Measurements from ENCODE around the gene JCHAIN. TPM values are rescaled to one million over a fixed set of nuclear protein-coding genes. Genes with fewer than 3 reads are reported as not detected.
"Not testable (repeated sequence)": the region's sequence is repeated elsewhere in the genome, so short reads cannot be mapped to it uniquely, and the experiment has no call there.

The JCHAIN gene
- total RNA-seq, 2 experiments from 2014 or later = not detected

DNA sequence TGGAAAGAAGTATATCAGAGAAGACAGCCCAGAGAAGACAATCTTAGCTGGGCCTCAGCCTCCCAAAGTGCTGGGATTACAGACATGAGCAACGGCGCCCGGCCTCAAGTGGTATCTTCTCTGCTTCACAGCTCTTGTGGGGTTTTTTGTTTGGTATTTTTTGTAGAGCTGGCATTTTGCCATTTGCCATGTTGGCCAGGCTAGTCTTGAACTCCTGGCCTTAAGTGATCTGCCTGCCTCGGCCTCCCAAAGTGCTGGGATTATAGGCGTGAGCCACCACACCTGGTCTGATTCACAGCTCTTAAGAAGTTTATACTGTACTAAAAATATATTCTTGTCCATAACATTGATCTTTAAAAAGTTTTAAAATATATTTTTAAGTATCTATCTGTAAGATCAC lies 34.4 kb upstream of the JCHAIN start:
- CTCF ChIA-PET = interaction anchor here (1.3 kb wide), 1 partner anchor 11 kb away, joined by 4 read pairs; no protein-coding TSS in a partner anchor
- POLR2A ChIA-PET = interaction anchor here (1.0 kb wide), 1 partner anchor 12 kb away, joined by 4 read pairs; the partner anchor contains the start of gene UTP3

DNA sequence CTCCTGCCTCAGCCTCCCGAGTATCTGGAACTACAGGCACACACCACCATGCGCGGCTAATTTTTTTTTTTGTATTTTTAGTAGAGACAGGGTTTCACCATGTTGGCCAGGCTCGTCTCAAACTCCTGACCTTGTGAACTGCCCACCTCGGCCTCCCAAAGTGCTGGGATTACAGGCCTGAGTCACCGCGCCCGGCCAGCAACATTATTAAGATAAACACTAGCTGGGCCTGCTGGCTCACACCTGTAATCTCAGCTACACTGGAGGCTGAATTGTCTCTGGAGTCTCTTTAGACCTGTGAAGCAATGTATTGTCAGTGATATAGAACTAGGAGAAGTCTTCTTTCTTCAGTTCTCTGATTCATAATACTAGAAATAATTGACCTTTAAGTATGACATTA lies 32.1 kb upstream of the JCHAIN start:
- POLR2A ChIA-PET, CTCF ChIA-PET: not testable (repeated sequence)

DNA sequence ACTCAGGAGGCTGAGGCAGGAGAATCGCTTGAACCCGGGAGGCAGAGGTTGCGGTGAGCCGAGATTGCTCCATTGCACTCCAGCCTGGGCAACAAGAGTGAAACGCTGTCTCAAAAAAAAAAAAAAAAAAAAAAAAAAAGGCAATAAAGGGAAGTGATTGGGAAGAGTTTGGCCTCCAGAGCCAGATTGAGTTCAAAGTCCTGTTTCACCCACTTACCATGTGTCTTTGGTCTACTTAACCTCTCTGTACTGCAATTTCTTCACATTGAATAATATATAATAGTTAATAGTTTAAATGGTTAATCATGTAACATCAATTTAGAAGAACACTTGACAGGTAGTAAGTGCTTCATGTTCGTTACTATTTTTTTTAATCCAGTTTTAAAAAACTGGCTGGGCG lies 28.3 kb upstream of the JCHAIN start:
- CTCF ChIA-PET = interaction anchor here (0.6 kb wide), 3 partner anchors 12 to 1603 kb away, joined by 3 to 5 read pairs (median 3); no protein-coding TSS in a partner anchor

DNA sequence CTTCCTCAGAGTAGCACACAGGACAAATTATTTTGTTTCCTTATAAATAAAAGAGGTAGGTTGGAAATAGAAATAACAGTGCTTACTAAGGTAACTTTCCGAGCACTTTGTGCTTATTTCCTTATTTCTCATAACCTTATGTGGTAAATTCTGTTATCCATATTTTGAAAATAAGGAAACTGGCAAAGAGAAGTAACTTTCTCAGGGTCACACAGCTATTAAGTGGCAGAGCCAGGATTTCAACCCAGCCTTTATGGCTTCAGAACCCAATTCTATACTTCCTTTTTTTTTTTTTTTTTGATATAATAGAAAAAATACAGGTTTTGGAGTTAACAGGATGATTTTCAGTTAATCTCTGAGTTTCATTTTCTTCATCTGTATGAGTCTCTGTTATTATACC lies 25.4 kb upstream of the JCHAIN start:
- ChIA-PET CTCF (no interaction called here), POLR2A (no interaction called here)

More for the DNA sequence above, 28.3 kb upstream of the JCHAIN start:
- POLR2A ChIA-PET = interaction anchor here (0.6 kb wide), 1 partner anchor 51 kb away, joined by 8 read pairs; no protein-coding TSS in a partner anchor

DNA sequence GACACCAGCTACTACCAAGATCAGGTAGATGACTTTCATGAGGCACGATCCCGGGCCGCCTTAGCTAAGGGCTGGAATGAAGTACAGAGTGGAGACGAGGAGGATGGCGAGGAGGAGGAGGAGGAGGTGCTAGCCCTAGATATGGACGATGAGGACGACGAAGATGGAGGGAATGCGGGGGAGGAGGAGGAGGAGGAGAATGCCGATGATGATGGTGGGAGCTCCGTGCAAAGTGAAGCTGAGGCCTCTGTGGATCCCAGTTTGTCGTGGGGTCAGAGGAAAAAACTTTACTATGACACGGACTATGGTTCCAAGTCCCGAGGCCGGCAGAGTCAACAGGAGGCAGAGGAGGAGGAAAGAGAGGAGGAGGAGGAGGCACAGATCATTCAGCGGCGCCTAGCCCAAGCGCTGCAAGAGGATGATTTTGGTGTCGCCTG lies 22.5 kb upstream of the JCHAIN start:
- CTCF ChIA-PET = interaction anchor here (1.0 to 3.6 kb wide), 5 partner anchors 12 to 150 kb away, joined by 3 to 25 read pairs (median 4); partner anchors contain the start of gene RUFY3
- POLR2A ChIA-PET = interaction anchor here (0.5 to 4.2 kb wide), 5 partner anchors 13 to 150 kb away, joined by 4 to 27 read pairs (median 4); no protein-coding TSS in a partner anchor

DNA sequence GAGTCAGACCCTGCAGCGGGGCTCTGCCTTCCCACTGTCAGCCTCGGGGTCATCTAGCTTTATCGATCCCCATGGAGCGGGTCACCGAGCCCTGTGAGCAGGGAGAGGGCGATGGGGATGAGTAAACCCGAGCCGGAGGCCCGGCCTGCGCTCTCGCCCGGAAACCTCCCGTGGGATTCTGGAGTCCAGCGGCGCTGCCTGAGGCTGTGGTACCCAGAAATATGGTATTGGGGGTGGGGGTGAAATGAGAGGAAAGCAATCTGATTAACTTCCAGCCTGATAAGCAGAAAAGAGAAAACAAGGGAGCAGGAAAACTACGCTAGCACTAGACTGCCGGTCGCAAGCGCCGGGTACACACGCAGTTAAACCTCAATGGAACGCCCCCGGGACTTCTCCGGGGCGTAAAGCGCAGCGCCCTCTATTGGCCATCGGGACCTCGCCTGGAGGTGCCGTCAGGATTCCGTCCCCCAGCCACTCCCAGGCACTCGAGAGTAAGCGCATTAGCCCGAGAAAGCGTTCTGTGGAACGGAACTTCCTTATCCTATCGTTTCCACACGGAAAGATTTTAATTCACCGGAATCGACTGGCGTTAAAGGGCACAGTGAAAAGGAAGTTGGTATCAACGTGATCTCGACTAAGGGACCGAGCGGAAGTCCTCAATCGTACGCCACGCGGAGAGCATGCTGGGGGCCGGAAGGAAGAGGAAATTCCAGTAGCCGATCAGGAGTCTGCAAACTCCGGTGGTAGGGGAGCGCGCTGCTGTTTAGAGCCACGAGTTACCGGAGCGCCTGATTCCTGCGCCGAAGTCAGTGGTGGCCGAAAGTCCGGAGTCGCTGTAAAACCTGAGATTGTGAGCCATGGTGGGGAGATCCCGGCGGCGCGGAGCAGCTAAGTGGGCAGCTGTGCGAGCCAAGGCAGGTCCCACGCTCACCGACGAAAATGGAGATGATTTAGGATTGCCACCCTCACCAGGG lies 21.8 kb upstream of the JCHAIN start, which contains the start of gene UTP3:
TSS of gene UTP3 (plus strand) at position 712 of the 974 bp plus-strand sequence. CDS start at position 858, 146 bp downstream.
- ChIA-PET POLR2A (interaction anchor here (0.5 to 4.2 kb wide), 8 partner anchors 11 to 793 kb away, joined by 3 to 27 read pairs (median 4); no protein-coding TSS in a partner anchor), CTCF (interaction anchor here (1.0 to 3.6 kb wide), 5 partner anchors 12 to 151 kb away, joined by 3 to 25 read pairs (median 4); partner anchors contain the start of gene RUFY3)

DNA sequence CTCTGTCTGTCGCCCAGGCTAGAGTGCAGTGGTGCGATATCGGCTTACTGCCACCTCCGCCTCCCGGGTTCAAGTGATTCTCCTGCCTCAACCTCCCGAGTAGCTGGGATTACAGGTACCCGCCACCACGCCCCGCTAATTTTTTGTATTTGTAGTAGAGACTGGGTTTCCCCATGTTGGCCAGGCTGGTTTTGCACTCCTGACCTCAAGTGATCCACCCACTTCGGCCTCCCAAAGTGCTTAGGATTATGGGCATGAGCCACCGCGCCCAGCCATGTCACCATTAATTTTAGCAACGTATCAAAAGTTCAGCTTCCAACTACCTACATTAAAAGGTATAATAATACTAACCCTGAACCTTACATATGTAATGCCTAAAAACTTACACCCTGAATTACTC lies 21.1 kb upstream of the JCHAIN start:
- CTCF ChIA-PET = interaction anchor here (3.6 kb wide), 1 partner anchor 16 kb away, joined by 25 read pairs; no protein-coding TSS in a partner anchor
- POLR2A ChIA-PET = interaction anchor here (0.5 to 4.2 kb wide), 5 partner anchors 10 to 794 kb away, joined by 3 to 27 read pairs (median 3); no protein-coding TSS in a partner anchor

DNA sequence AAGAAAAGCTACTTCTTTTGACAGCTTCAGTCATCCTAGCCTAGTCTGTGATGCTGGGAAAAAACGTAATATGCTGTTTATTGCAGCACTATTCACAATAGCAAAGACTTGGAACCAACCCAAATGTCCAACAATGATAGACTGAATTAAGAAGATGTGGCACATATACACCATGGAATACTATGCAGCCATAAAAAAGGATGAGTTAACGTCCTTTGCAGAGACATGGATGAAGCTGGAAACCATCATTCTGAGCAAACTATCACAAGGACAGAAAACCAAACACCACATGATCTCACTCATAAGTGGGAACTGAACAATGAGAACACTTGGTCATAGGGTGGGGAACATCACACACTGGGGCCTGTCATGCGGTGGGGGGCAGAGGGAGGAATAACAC lies 15.8 kb upstream of the JCHAIN start:
- CTCF ChIA-PET = interaction anchor here (0.6 kb wide), 1 partner anchor 12 kb away, joined by 3 read pairs; no protein-coding TSS in a partner anchor

DNA sequence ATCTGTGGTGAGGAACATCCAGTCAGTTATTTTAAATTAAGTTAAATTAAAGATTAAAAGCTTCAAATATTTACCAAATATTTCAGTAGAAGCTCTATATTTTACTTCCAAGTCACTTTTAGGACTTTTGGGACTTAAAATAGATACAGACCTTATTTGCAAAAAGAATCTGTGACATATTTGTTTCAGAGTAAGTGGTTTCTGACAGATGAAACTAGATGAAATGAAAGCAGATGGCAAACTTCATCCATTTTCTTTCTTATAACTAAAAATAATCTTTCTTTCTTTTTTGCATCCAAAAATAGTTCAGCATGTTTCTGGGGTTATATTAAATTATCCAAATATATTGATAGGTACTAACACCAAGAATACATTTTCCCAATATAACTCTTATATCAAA lies 15.4 kb upstream of the JCHAIN start:
- CTCF ChIA-PET = interaction anchor here (0.6 kb wide), 1 partner anchor 13 kb away, joined by 3 read pairs; no protein-coding TSS in a partner anchor
- POLR2A ChIA-PET = no interaction called here

More for the DNA sequence above, 15.8 kb upstream of the JCHAIN start:
- POLR2A ChIA-PET = not testable (repeated sequence)

DNA sequence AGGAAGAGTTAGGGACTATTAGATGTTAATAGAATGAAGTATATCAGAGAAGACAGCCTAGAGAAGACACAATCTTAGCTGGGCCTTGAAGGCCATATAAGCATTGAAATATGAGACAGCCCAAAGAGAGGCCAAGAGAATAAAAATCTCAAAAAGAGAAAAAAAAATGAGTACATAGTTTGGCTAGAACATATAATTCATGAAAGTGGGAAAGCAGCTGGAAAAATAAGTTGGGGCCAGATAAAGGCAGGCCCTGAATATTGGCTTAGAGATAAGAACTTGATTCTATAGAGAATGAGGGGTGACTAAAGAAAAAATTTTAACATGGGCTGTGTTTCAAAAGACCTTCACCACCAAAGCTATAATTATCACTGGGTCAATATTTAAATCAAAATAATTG lies 14.6 kb upstream of the JCHAIN start:
- POLR2A ChIA-PET = no interaction called here

DNA sequence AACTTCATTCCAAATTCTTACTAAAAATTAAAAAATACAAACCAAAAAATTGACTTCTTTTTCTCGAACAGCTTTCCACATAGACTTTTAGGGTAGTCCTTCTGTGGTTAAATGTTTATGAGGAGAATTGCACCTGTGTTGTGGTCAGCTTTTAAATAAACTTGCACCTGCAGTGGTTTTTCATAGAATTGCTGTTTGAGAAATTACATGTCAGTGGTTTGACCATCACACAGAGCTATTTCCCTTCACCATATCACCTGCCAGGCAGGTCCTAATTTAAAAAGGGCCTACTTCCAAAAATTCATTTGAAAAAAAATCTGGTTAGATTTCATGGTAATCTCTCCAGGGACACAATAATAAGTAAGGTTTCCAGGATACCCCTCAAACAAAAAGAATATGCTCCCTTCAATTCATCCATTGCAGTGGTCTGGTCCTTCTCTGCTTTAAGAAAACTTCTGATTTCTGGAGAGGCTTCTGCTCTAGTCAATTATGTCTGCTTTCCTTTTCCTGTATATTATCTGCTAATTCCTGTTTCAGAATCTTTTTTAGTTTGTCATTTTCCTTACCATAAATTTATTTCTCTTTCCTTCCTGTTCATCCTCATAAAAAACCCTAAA lies 12.2 kb upstream of the JCHAIN start:
- ChIA-PET CTCF (no interaction called here), POLR2A (no interaction called here)

More for the DNA sequence above, 14.6 kb upstream of the JCHAIN start:
- CTCF ChIA-PET = interaction anchor here (0.7 kb wide), 1 partner anchor 18 kb away, joined by 3 read pairs; no protein-coding TSS in a partner anchor

DNA sequence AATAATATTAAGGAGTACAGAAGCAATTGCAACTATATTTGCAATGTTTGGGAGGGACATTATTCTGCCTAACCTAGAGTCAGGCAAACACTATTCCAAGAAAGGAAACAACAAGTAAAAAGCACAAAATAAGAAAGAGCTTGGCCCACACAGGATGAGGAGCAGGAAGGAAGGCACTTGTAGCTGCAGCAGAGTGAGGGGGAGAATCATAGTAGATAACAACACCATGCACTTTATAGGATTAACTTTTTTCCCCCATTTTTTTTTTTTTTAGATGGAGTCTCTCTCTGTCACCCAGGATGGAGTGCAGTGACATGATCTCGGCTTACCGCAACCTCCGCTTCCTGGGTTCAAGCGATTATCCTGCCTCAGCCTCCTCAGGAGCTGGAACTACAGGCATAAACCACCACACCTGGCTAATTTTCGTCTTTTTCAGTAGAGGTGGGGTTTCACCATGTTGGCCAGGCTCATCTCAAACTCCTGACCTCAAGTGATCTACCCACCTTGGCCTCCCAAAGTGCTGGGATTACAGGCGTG lies 10.3 kb upstream of the JCHAIN start:
- ChIA-PET POLR2A (interaction anchor here (0.6 kb wide), 1 partner anchor 11 kb away, joined by 3 read pairs; the partner anchor contains the start of gene UTP3), CTCF (no interaction called here)

DNA sequence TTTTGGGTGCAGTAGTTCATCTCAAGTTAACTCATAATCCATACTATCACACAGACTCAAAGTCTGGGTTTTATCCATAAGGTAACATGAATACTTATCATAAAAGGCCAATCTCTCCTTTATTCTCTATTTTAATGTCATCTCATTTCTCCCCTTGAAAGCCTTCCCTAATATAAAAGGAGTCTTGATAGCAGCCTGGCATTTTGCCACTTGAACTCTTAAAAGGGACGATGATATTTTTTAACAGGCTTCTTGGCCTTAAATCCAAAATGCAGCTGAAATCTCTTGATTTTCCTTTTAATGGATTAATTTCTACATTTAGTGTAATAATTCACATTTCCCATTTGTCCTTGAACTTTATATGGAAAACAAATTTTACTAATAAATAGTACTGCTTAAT lies 8.4 kb upstream of the JCHAIN start:
- CTCF ChIA-PET = no interaction called here

DNA sequence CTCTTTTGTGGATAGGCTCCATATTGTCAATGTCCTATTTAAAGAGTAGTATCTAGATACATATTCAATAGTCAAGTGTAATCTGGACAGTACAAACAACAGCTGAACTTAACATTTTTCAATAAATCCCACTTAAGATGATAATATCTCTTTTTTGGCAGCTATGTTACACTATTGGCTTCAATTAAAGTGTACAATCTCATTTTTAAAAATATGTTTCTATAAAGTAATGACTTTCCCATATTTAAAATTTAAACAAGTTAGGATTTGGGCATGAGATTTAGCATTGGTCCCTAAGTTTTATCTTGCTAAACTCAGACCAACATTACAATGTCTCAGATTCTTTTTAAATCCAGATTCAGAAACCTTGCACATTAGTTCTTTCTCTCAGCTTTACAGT lies 7.9 kb upstream of the JCHAIN start:
- ChIA-PET CTCF (no interaction called here), POLR2A (no interaction called here)

More for the DNA sequence above, 8.4 kb upstream of the JCHAIN start:
- POLR2A ChIA-PET = no interaction called here

DNA sequence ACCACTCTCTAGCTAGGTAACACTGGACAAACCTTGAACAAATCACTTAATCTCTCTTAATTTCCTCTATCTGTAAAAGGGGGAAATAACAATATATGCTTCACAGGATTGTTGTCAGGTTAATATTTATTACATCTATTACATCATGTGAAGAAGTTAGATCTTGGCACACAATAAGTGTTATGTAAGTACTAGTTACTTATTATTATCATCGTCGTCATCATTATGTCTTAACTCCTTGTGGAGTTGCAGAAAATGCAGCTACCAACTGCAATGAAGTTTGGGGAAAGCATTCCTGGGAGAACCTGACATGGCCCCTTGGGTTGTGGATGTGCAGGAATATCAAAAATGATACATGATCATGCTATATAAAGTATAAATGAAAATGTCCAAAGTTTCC lies 4.8 kb upstream of the JCHAIN start:
- ChIA-PET CTCF (interaction anchor here (1.0 to 1.4 kb wide), 2 partner anchors 19 to 27 kb away, joined by 3 read pairs; no protein-coding TSS in a partner anchor), POLR2A (no interaction called here)

DNA sequence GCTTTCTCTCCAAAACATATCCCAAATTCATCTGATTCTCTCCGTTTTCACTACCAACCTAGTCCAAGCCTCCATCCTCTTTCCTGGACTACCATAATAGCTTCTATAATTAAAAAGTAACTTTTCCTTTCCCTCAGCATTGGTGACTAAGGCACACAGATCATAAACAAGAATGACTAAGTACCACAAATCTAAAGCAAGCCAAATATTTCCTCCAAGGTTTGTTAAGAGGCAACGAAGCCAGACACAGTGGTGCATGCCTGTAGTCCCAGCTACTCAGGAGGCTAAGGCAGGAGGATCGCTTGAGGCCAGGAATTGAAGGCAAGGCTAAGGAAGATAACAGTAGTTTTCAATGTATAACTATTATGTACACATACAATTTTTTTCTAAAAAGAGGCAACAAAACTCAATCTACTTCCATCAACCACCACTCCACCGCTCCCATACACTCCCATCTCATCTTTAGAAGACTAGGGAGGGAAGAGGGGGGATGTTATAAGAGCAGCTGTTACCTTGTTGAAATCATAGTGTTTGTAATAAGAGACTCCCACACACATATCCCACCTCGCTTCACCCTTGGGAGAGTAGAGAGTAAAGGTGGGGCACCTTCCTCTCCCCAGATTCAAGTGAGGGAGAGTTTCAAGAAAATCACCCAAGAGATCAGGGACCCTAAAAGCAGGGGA lies 4.2 kb upstream of the JCHAIN start:
- CTCF ChIA-PET = interaction anchor here (1.4 kb wide), 1 partner anchor 26 kb away, joined by 3 read pairs; no protein-coding TSS in a partner anchor
- POLR2A ChIA-PET = no interaction called here

DNA sequence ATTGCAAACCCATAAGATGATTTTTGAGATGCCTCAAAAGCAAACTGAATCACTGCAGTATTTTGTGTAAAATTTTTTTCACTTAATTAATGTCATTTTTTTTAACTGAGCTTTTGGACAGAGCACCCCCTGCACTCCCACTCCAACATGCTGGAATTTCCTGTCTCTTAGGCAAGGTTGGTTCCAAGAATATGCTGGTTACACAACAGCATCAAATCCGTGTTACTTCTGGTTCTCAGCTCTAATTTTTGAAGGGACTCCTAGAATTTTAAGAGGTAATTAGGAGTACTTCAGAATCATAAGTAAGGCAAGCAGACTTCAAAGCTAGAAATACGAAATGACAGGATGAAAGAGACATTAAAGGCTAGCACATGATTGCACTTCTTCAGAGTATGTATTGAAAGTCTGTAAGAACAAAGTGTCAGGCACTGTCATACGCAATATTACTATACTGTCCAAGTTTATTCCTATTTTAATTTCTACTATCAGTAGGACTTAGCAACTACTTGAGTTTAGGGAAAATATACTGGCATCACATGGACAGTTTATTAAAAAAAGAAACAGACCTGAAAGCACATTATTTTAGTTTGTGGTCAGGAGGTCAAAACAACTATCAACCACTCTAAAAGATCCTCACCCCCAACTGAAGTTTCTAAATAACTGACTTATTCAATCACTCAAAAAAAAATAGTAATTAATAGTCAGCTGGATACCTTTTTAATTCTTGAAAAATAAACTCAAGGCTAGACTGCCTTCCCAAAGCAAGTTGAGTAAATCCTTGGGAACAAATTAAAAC lies 1.6 kb upstream of the JCHAIN start:
- ChIA-PET CTCF (interaction anchor here (0.6 to 1.7 kb wide), 2 partner anchors 12 to 16 kb away, joined by 3 to 5 read pairs; no protein-coding TSS in a partner anchor), POLR2A (no interaction called here)
